SK-N-SH treated with all-trans-retinoic acid at 6 μM for 48 hours (cell line): ENCODE data around the gene CDK5RAP2.
"Not testable (repeated sequence)": the region's sequence is repeated elsewhere in the genome, so short reads cannot be mapped to it uniquely, and the experiment has no call there.

Experiments
- ATAC-seq: fragments of 200-7000 bp; cut with Tn5 transposase; 3 replicates; pipeline ENCODE4 v1.9.1; 2020; ENCODE audit warnings: mild to moderate bottlenecking, moderate library complexity
- ARNTL ChIP-seq: fragments of 450-650 bp; formaldehyde crosslinking; IDR thresholded peaks from 2 replicates; pipeline ENCODE4 v1.5.0; 2020; ENCODE audit warnings: low read depth, mild to moderate bottlenecking, moderate library complexity, borderline replicate concordance
- BACH2 ChIP-seq: fragments of 250-450 bp; sonication (Bioruptor Pico); IDR thresholded peaks from 2 replicates; pipeline ENCODE4 v1.9.0; 2021; ENCODE audit warnings: mild to moderate bottlenecking, borderline replicate concordance
- CREB5 ChIP-seq: fragments of 250-450 bp; sonication (Bioruptor Pico); IDR thresholded peaks from 2 replicates; pipeline ENCODE4 v1.5.1; 2020; ENCODE audit warnings: low read depth, mild to moderate bottlenecking, moderate library complexity
- CSDC2 ChIP-seq: fragments of 250-450 bp; sonication (Bioruptor Pico); IDR thresholded peaks from 2 replicates; pipeline ENCODE4 v1.5.0; 2020; ENCODE audit warnings: mild to moderate bottlenecking, moderate library complexity
- ESRRG ChIP-seq: fragments of 250-450 bp; sonication (Bioruptor Pico); IDR thresholded peaks from 2 replicates; pipeline ENCODE4 v1.6.1; 2021; ENCODE audit warnings: mild to moderate bottlenecking
- GLIS3 ChIP-seq: fragments of 250-450 bp; sonication (Bioruptor Pico); IDR thresholded peaks from 2 replicates; pipeline ENCODE4 v1.5.0; 2020; ENCODE audit warnings: mild to moderate bottlenecking, moderate library complexity
- ISL1 ChIP-seq: fragments of 250-450 bp; sonication (Bioruptor Pico); IDR thresholded peaks from 2 replicates; pipeline ENCODE4 v2.1.2; 2022; ENCODE audit warnings: mild to moderate bottlenecking, moderate library complexity
- OSR1 ChIP-seq: fragments of 250-450 bp; sonication (Bioruptor Pico); IDR thresholded peaks from 2 replicates; pipeline ENCODE4 v1.8.0; 2022; ENCODE audit warnings: moderate library complexity, mild to moderate bottlenecking, inconsistent platforms
- PATZ1 ChIP-seq: fragments of 250-450 bp; sonication (Bioruptor Pico); IDR thresholded peaks from 2 replicates; pipeline ENCODE4 v1.8.0; 2020; ENCODE audit warnings: mild to moderate bottlenecking, moderate library complexity, borderline replicate concordance
- PPARA ChIP-seq: fragments of 250-450 bp; sonication (Bioruptor Pico); IDR thresholded peaks from 2 replicates; pipeline ENCODE4 v1.5.0; 2020; ENCODE audit warnings: mild to moderate bottlenecking, borderline replicate concordance
- SNAI2 ChIP-seq: fragments of 250-450 bp; sonication (Bioruptor Pico); IDR thresholded peaks from 2 replicates; pipeline ENCODE4 v1.5.0; 2020; ENCODE audit warnings: mild to moderate bottlenecking, moderate library complexity
- TCF4 ChIP-seq: fragments of 250-450 bp; sonication (Bioruptor Pico); IDR thresholded peaks from 2 replicates; pipeline ENCODE4 v1.8.0; 2021; ENCODE audit warnings: mild to moderate bottlenecking, moderate library complexity, borderline replicate concordance
- TOX ChIP-seq: fragments of 250-450 bp; sonication (Bioruptor Pico); IDR thresholded peaks from 2 replicates; pipeline ENCODE4 v1.8.0; 2021; ENCODE audit warnings: mild to moderate bottlenecking, moderate library complexity, borderline replicate concordance
- ZC3H10 ChIP-seq: fragments of 250-450 bp; sonication (Bioruptor Pico); IDR thresholded peaks from 2 replicates; pipeline ENCODE4 v1.5.1; 2021; ENCODE audit warnings: mild to moderate bottlenecking, moderate library complexity
- ZFP3 ChIP-seq: fragments of 250-450 bp; sonication (Bioruptor Pico); IDR thresholded peaks from 2 replicates; pipeline ENCODE4 v1.5.0; 2020; ENCODE audit warnings: mild to moderate bottlenecking, moderate library complexity
- ZFP30 ChIP-seq: fragments of 450-650 bp; formaldehyde crosslinking; IDR thresholded peaks from 2 replicates; pipeline ENCODE4 v1.5.0; 2022; ENCODE audit warnings: mild to moderate bottlenecking, moderate library complexity
- ZNF565 ChIP-seq: fragments of 450-650 bp; formaldehyde crosslinking; conservative IDR thresholded peaks from 2 replicates; pipeline ENCODE4 v1.5.0; 2020; ENCODE audit warnings: low read depth, mild to moderate bottlenecking, moderate library complexity
- ZNF70 ChIP-seq: fragments of 450-650 bp; formaldehyde crosslinking; IDR thresholded peaks from 2 replicates; pipeline ENCODE4 v1.5.0; 2020; ENCODE audit warnings: mild to moderate bottlenecking, moderate library complexity
- ZNF8 ChIP-seq: fragments of 450-650 bp; formaldehyde crosslinking; IDR thresholded peaks from 2 replicates; pipeline ENCODE4 v1.5.0; 2020; ENCODE audit warnings: mild to moderate bottlenecking, moderate library complexity
- TF ChIP-seq, protein P1 (sequence below): fragments of 250-450 bp; sonication (Bioruptor Pico); IDR thresholded peaks from 2 replicates; pipeline ENCODE4 v1.5.1; 2021; ENCODE audit warnings: mild to moderate bottlenecking, moderate library complexity

CDK5RAP2 gene

GRCh38 chr9:120558454-120558853 is 21.5 kb downstream of the CDK5RAP2 start:
- TF ChIP-seq ISL1 (CRISPR knock-in tag) (no peak), ZNF70 (CRISPR knock-in tag) (no peak), PPARA (CRISPR knock-in tag) (no peak), OSR1 (CRISPR knock-in tag) (no peak), TCF4 (no peak), ESRRG (CRISPR knock-in tag) (no peak), CSDC2 (CRISPR knock-in tag) (no peak)
- TF ChIP-seq, protein P1, sequence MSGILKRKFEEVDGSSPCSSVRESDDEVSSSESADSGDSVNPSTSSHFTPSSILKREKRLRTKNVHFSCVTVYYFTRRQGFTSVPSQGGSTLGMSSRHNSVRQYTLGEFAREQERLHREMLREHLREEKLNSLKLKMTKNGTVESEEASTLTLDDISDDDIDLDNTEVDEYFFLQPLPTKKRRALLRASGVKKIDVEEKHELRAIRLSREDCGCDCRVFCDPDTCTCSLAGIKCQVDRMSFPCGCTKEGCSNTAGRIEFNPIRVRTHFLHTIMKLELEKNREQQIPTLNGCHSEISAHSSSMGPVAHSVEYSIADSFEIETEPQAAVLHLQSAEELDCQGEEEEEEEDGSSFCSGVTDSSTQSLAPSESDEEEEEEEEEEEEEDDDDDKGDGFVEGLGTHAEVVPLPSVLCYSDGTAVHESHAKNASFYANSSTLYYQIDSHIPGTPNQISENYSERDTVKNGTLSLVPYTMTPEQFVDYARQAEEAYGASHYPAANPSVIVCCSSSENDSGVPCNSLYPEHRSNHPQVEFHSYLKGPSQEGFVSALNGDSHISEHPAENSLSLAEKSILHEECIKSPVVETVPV (CRISPR knock-in tag) = no peak
- ATAC-seq = no peak

DNA sequence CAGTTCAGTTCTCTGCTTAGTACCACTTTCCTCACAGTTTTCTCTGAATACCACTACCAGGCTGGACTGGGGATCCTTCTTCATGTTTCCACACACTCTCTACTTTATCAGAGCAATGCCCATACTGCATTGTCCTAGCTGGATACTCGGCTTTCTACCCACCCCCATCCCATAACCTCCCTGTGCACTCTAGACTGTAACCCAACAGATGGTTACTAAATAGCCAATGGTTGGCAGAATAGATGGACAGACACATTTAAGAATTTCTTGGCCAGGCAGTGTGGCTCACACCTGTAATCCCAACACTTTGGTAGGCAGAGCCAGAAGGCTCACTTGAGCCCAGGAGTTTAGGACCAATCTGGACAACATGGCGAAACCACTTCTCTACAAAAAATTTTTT is 22.8 kb downstream of the CDK5RAP2 start:
- TF ChIP-seq OSR1 (CRISPR knock-in tag) = no peak
- TF ChIP-seq ZC3H10 (CRISPR knock-in tag) = no peak
- no peak for TF ChIP-seq ZNF8
- TF ChIP-seq ZNF565 (CRISPR knock-in tag) = no peak
- no peak for ATAC-seq

- no peak for TF ChIP-seq ZFP3 (CRISPR knock-in tag)
- TF ChIP-seq OSR1 (CRISPR knock-in tag) = no peak
- TF ChIP-seq ZC3H10 (CRISPR knock-in tag) = no peak
- ATAC-seq = no peak
Observed at GRCh38 chr9:120556775-120557174, 23.2 kb downstream of the CDK5RAP2 start.

DNA sequence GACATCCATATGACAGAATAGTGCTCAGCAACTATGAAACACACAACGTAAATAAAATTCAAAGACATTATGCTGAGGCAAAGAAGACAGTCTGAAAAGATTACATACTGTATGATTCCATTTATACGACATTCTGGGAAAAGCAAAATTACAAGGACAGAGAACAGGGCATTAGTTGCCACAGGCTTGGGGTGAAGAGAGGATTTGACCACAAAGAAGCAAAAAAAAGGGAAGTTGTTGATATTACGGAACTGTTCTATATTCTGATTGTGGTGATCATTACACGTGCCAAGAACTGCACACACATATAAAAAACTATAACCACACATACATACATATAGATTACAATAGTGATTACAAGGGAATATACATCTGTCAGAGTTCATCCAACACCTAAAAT is 24.1 kb downstream of the CDK5RAP2 start:
- no peak for ATAC-seq
- TF ChIP-seq PPARA (CRISPR knock-in tag) (no peak), TCF4 (no peak), ZFP3 (CRISPR knock-in tag) (no peak), SNAI2 (CRISPR knock-in tag) (no peak), ZC3H10 (CRISPR knock-in tag) (no peak), CSDC2 (CRISPR knock-in tag) (no peak), BACH2 (CRISPR knock-in tag) (no peak), CREB5 (CRISPR knock-in tag) (no peak), ZNF565 (CRISPR knock-in tag) (no peak), ZNF70 (CRISPR knock-in tag) (no peak), GLIS3 (CRISPR knock-in tag) (no peak), ISL1 (CRISPR knock-in tag) (no peak), TOX (CRISPR knock-in tag) (no peak), ZFP30 (no peak)
- TF ChIP-seq, protein P1 (CRISPR knock-in tag) = no peak

DNA sequence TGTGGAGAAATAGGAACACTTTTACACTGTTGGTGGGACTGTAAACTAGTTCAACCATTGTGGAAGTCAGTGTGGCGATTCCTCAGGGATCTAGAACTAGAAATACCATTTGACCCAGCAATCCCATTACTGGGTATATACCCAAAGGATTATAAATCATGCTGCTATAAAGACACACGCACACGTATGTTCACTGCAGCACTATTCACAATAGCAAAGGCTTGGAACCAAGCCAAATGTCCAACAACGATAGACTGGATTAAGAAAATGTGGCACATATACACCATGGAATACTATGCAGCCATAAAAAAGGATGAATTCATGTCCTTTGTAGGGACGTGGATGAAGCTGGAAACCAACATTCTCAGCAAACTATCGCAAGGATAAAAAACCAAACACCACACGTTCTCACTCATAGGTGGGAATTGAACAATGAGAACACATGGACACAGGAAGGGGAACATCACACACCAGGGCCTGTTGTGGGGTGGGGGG is 27.7 kb downstream of the CDK5RAP2 start:
- not testable (repeated sequence) for ATAC-seq

DNA sequence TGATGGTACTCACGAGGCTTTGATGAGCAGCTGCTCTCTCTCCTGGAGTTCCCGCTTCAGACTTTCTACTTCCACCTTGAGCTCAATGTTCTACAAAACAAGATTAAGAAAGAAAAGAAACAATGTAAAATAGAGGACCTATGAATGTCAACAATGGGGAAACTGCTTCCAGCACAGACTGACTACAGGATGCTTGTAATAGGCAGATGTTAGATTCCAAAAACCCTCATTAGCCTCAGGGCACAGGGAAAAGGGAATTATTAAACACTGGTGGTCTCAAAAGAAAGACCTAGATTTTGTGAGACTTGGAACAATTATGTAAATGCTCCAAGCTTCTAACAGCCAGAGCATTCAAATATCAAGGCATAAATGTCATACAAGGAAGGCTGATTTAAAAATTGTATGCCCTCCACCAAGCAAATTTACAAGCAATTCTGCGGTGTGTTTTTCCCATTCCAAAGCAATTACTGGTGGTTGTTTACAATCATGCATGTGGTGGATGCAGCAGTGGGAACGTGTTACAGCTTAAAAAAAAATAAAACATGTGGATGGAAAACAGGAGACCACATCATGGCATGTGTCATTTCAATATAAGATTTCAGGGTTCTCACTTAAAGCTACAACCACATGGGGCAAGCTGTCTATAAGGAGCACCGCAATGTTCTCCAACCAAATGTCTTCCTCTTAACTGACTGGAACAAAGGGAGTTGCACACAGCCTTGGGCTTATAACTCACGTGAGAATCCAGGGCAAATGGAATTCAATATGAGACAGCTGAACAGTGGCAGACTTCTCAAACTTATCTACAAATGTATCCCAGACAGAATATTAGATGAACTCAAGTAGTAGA is 34.0 kb downstream of the CDK5RAP2 start:
- no peak for ATAC-seq
- no peak for TF ChIP-seq PATZ1 (CRISPR knock-in tag)
- no peak for TF ChIP-seq TOX (CRISPR knock-in tag)
- no peak for TF ChIP-seq CREB5 (CRISPR knock-in tag)
- TF ChIP-seq ZFP3 (CRISPR knock-in tag) = no peak
- no peak for TF ChIP-seq ZNF565 (CRISPR knock-in tag)
- TF ChIP-seq CSDC2 (CRISPR knock-in tag) = no peak
- no peak for TF ChIP-seq PPARA (CRISPR knock-in tag)
- no peak for TF ChIP-seq ESRRG (CRISPR knock-in tag)
- no peak for TF ChIP-seq ARNTL (CRISPR knock-in tag)
- TF ChIP-seq BACH2 (CRISPR knock-in tag) = no peak
